RWPE2 (cell line): Measurements from ENCODE around the gene AHDC1.
"Not testable (repeated sequence)": the region's sequence is repeated elsewhere in the genome, so short reads cannot be mapped to it uniquely, and the experiment has no call there.

ENCODE experiments used
- ATAC-seq: fragments of 200-7000 bp; cut with Tn5 transposase; 3 replicates; pipeline ENCODE4 v1.9.1; 2021; ENCODE audit warnings: low read depth
- DNase-seq: peaks from one replicate; pipeline ENCODE4 v3.0.0-alpha.2; 2020; ENCODE audit warnings: low spot score
- H3K27ac ChIP-seq: fragments of 450-650 bp; 2 replicates; pipeline ENCODE4 v1.5.1; 2017; ENCODE audit warnings: mild to moderate bottlenecking; ENCODE audit not compliant: poor library complexity, severe bottlenecking
- H3K27me3 ChIP-seq: fragments of 250-450 bp; sonication (Bioruptor Pico); 2 replicates; pipeline ENCODE4 v1.5.1; 2021; ENCODE audit warnings: mild to moderate bottlenecking, moderate library complexity; ENCODE audit not compliant: insufficient read depth, poor library complexity, severe bottlenecking
- H3K36me3 ChIP-seq: fragments of 250-450 bp; sonication (Bioruptor Pico); 2 replicates; pipeline ENCODE4 v1.5.1; 2020; ENCODE audit warnings: low read depth, mild to moderate bottlenecking, moderate library complexity
- H3K4me1 ChIP-seq: fragments of 250-450 bp; sonication (Bioruptor Pico); 2 replicates; pipeline ENCODE4 v1.5.1; 2021; ENCODE audit warnings: mild to moderate bottlenecking, moderate library complexity; ENCODE audit not compliant: insufficient read depth, poor library complexity, severe bottlenecking
- H3K4me3 ChIP-seq: fragments of 250-450 bp; sonication (Bioruptor Pico); 2 replicates; pipeline ENCODE4 v1.5.1; 2021; ENCODE audit warnings: mild to moderate bottlenecking, moderate library complexity; ENCODE audit not compliant: severe bottlenecking
- H3K9me3 ChIP-seq: fragments of 250-450 bp; sonication (Bioruptor Pico); 2 replicates; pipeline ENCODE4 v1.5.1; 2021; ENCODE audit warnings: mild to moderate bottlenecking, moderate library complexity; ENCODE audit not compliant: severe bottlenecking
- CTCF ChIP-seq: fragments of 450-650 bp; IDR thresholded peaks from one replicate; pipeline ENCODE4 v1.5.1; 2017; ENCODE audit warnings: mild to moderate bottlenecking, moderate library complexity; ENCODE audit not compliant: poor library complexity, severe bottlenecking

The AHDC1 gene

GRCh38 chr1:27554293-27554692 is 49.7 kb downstream of the AHDC1 start:
- no peaks in the 10 kb centered on the region for H3K9me3 ChIP-seq
- ATAC-seq (no peak), DNase-seq (no peak)
- H3K4me1 ChIP-seq = peaks cover 18% of the 10 kb centered on the region
- TF ChIP-seq CTCF = no peak
- no peaks in the 10 kb centered on the region for H3K27me3 ChIP-seq
- H3K36me3 ChIP-seq = peaks cover 51% of the 10 kb centered on the region
- H3K27ac ChIP-seq = no peak overlapping the region
- H3K4me3 ChIP-seq = no peak overlapping the region

GRCh38 chr1:27553823-27554222 is 50.1 kb downstream of the AHDC1 start:
- peaks cover 51% of the 10 kb centered on the region for H3K36me3 ChIP-seq
- not testable (repeated sequence) for H3K27ac ChIP-seq, ATAC-seq, H3K4me3 ChIP-seq, DNase-seq, H3K9me3 ChIP-seq, H3K27me3 ChIP-seq
- H3K4me1 ChIP-seq = peaks cover 18% of the 10 kb centered on the region

- DNase-seq (no peak), ATAC-seq (no peak)
- Histone ChIP-seq H3K9me3 (no peaks in the 10 kb centered on the region), H3K36me3 (peaks cover 49% of the 10 kb centered on the region), H3K4me1 (peaks cover 11% of the 10 kb centered on the region), H3K27ac (no peak overlapping the region), H3K27me3 (no peaks in the 10 kb centered on the region), H3K4me3 (no peak overlapping the region)
- TF ChIP-seq CTCF = no peak
Observed at GRCh38 chr1:27552911-27553420, 51.0 kb downstream of the AHDC1 start.

- Histone ChIP-seq H3K27ac (no peak overlapping the region), H3K36me3 (peaks cover 60% of the 10 kb centered on the region), H3K9me3 (no peaks in the 10 kb centered on the region), H3K4me1 (peaks cover 3% of the 10 kb centered on the region), H3K27me3 (no peaks in the 10 kb centered on the region), H3K4me3 (no peak overlapping the region)
- DNase-seq (no peak), ATAC-seq (no peak)
- no peak for TF ChIP-seq CTCF
Observed at GRCh38 chr1:27551953-27552312, 52.0 kb downstream of the AHDC1 start.

- Histone ChIP-seq H3K9me3 (no peaks in the 10 kb centered on the region), H3K4me3 (no peak overlapping the region), H3K36me3 (peaks cover 65% of the 10 kb centered on the region), H3K4me1 (peaks cover 2% of the 10 kb centered on the region), H3K27me3 (no peaks in the 10 kb centered on the region), H3K27ac (no peak overlapping the region)
- no peak for ATAC-seq
- DNase-seq = no peak
- TF ChIP-seq CTCF = no peak
Observed at GRCh38 chr1:27551170-27551952, 52.6 kb downstream of the AHDC1 start.
